Stimulated activated CD8-positive, alpha-beta memory T cell treated with anti-CD3 and anti-CD28 coated beads, Interleukin-7, amount 100 ng/mL, for 4 hours (primary cell): ENCODE measurements around the gene CYSRT1.

Source experiments
- DNase-seq, 2 donors: peaks; one replicate each; pipeline ENCODE4 v3.0.0-alpha.2; 2020; ENCODE audit warnings: low read depth in 2 of 2

Gene CYSRT1, protein sequence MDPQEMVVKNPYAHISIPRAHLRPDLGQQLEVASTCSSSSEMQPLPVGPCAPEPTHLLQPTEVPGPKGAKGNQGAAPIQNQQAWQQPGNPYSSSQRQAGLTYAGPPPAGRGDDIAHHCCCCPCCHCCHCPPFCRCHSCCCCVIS

DNA sequence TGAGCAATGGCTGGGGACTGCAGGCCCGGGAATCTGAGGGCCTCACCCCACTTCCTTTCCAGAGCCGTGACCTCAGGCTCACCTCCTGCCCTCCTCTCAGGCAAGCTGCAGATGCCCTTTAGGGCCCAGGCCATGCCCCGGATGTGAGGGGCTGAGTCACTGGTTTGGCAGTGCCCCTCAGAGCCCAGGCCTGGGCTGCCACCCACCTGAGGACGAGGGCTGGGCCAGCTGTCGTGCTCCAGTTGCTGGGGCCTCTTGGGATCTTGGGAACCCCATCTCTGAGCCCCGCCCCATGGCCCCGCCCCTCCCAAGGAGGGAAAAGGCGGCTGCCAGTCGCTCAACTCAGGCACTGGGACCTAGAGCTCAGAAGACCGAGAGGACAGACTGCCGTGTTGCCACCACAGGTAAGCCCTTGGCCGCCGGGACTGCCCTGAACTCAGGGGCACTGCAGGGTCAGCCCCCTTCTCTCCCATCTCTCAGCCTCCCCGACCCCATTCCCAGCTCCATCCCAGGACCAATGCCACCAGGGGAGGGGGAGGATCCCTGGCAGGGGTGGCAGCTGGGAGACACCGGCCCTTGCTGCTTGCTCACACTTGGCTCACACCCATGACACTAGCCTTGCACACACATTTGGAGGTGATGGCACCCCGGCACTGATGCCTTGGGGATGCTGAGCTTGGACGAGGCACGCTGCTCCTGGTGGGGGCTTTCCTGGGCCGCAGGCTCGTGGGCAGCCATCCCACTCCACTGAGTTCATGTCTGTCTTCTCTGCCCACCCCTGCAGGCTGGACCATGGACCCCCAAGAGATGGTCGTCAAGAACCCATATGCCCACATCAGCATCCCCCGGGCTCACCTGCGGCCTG, at the start of gene CYSRT1:
Gene CYSRT1 (plus strand): TSS at position 345 of the 865 bp plus-strand sequence. CDS start 448 bp downstream, at position 793.
- no peak for DNase-seq

GRCh38 chr9:137175345-137175961, 49.5 kb upstream of the CYSRT1 start:
- DNase-seq: no peak

GRCh38 chr9:137176302-137177182, 48.4 kb upstream of the CYSRT1 start:
- DNase-seq: no peak

GRCh38 chr9:137178201-137178938, 46.6 kb upstream of the CYSRT1 start:
- DNase-seq: no peak

GRCh38 chr9:137178939-137179630, 45.9 kb upstream of the CYSRT1 start:
- DNase-seq: no peak

GRCh38 chr9:137179761-137180160, 45.2 kb upstream of the CYSRT1 start:
- DNase-seq: no peak

GRCh38 chr9:137180491-137180890, 44.5 kb upstream of the CYSRT1 start:
- DNase-seq: no peak

DNA sequence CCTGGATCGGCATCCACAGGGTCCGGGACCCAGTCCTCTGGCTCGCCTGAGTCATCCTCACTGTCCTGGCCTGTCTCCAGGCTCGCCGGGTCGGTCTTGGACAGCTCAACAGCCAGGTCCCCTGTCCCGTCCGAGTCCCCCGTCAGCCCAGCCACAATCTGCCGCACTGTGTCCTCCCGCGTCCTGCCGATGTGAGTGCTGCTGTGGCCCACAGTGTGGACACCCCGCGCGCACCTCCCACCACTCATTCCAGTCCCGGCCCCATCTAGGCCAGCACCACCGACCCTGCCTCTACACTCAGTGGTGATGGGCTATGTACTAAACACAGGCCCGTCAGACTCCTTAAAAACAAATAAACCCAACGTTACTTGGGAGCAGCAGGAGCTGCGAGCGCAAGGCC, 43.3 kb upstream of the CYSRT1 start:
- no peak for DNase-seq

DNA sequence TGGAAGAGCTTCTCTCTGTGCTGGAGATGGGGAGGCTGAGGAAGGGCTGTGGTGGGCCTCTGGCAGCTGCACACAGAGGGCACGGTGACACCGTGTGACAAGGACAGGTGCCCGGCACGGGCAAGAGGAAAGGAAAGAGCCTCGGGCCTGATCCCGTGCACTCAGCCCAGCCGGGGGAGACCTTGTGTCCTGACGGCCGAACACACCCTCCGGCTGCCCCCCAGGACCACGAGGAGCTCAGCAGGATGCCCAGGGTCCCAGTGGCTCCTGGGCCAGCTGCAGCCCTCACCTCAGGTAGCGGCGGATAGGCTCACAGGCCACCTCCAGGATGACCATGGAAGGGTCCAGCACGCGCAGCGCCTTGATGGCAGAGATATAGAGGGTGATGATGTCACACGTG, 42.1 kb upstream of the CYSRT1 start:
- DNase-seq: no peak

- DNase-seq: no peak
These were observed 40.9 kb upstream of the CYSRT1 start for GRCh38 chr9:137183980-137184595.

- DNase-seq: no peak
These were observed 39.9 kb upstream of the CYSRT1 start for GRCh38 chr9:137184881-137185660.

DNA sequence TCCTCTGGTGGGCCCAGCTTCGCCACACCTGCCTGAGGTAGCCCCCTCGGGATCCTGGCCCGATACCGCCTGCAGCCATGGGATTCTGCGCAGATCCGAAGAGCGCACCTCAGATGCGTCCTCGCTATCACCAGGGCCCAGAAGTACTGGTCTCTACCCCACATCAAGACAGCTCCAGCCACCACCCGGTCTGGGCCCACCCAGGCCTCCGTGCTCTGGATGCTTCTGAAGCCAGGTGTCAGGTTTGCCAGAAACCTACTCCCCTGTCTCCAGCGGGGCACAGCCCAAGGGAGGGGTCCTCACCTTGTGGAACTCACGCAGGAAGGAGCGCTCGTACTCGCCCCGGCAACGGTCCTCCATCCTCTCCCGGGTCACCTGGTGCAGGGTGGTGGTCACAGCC, 39.1 kb upstream of the CYSRT1 start:
- no peak for DNase-seq

DNA sequence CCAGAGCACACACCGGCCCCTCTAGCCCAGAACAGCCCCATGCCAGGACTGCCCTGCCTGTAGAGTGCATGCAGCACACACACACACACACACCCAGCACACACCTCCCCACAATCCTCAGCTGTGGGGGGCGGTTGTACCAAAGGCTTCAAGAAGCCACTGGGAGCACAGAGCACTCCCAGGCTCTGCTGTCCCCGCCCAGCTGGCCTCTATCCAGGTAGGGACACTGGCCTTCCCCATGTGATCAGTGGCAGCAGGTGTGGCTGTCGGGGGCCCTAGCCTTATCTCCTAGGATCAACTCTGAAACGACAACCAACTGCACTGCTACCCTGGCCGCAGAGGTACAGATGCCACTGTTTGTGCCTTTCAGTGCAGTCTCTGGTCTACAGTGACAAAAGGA, 38.6 kb upstream of the CYSRT1 start:
- no peak for DNase-seq

DNA sequence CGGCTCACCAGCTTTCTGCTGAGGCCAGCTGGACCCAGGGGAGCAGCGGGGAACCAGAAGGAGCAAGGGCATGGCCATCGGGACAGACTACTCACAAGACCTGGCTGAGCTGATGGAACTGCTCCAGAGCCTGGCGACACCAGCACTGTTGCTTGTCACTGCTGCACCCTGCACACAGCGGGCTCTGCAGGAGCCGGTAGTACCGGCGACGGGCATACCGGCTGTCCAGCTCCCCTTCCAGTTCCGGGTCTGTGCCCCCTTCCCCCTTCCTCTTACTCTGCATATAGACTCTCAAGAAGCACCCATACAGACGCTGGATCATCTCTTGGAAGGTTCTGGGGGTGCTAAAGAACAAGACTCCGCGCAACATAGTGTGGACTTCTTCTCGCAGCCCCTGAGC, 37.6 kb upstream of the CYSRT1 start:
- DNase-seq: no peak

DNA sequence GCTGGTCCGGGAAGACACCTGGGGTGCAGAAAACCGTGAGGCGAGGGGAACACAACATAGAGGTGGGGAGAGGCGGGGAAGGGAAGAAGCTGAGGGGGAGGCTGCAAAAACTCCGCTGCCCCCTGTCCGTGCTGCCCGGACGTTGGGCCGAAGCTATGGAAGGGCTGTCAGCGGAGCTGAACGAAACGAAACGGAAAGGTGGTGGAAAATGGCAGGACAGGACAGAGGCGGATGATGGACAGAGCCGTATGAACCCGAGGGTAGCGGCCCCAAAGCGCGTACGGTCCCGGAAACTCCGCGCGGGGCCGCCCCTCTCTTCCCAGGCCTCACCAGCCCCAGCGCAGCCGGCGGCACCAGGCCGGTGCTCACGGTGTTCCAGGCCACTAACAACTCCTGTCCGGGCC, 36.9 kb upstream of the CYSRT1 start:
- no peak for DNase-seq

GRCh38 chr9:137188490-137189296, 36.3 kb upstream of the CYSRT1 start, which contains the start of the genes ANAPC2 and SSNA1:
TSS of gene ANAPC2 (minus strand) at chr9:137188560. CDS start at chr9:137188532, 28 bp downstream.
TSS of gene SSNA1 (plus strand) at chr9:137188676. CDS start at chr9:137188727, 51 bp downstream.
- peak; percentile 75 to 88 for DNase-seq

DNA sequence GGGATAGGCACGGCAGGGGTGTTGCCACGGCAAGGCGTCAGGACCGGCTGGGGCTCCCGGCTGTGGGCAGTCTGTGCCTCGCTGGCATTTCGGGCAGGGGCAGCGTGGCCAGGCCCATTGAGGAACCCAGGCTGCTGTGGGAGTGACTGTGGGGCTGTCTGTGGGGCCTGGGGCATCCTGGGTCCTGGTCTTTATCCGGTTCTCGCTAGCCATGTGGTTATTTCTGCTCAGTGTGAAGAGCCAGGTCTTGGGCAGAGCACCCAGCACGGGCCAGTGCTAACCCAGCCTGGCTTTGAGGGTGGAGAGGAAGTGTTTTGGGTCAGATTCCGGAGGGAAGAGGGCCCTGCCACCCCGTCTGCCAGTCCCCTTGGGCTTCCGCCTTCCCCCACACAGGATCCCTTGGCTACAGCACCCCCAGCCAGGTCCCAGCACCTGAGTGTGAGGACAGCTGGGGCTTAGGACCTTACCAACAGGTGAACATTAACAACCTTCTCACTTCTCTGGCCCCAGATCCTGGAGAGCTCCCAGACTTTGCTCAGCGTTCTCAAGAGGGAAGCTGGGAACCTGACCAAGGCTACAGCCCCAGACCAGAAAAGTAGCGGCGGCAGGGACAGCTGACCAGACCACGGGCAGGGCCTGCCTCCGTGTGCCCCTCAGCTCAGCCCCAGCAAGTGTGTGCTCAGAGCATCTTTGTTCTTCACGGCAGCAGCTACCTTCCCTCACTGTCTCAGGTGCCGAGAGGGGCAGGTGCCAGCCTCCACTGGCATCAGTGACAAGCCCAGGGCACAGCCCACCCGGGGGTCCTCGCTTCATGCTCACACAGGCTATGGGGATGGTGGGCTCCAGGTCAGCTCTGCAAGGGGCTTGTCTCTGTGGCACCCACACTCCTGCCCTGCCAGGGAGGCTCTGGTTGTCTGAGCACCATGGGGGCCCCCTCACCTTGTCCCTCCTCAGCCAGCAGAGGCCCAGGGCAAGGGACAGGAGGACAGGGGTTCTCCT, 35.4 kb upstream of the CYSRT1 start:
- no peak for DNase-seq
